Measurements from ENCODE around the gene ZBTB32.

ZBTB32 gene

DNA sequence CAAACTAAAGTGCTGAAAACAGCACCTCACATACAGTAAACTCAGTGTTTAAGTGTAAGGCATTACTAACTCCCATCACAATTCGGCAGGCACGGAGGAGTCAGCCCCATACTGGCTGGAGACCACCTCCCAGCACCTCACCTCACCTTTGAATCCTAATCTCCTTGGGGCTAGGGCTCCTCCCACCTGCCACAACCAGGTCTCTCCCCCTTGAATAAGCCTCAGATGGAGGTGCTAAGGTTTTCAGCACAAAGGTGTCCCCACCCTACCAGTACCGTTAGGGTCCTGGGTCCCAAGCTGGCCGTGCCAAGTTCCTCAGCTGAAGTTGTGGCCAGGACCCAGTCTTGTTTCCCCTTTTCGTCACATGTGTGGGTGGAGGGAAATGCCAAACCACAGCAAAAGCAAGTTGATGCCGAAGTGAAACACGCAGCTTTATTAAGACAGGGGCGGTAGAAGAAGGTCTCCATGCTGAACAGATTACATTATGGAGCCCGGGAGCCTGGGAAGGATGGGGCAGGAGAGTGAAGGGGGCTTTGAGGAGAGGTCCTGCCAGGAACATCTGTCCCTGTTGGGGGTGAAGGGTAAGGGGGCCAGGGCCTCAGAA is 37.9 kb downstream of the ZBTB32 start, which contains the start of gene IGFLR1:
IGFLR1 (minus strand) TSS at position 332 of the 604 bp plus-strand sequence. CDS start 1,272 bp downstream, outside the sequence.
- Histone ChIP-seq H3K9me3 (ENCODE audit: control insufficient read depth, low read length) (no peaks in the 10 kb centered on the region), H3K27me3 (ENCODE audit: control insufficient read depth, insufficient read depth, low read length) (no peaks in the 10 kb centered on the region), H3K4me3 (ENCODE audit: low read length) (no peak within 1 kb of the TSS), H3K9ac (ENCODE audit: low read length) (no peak within 1 kb of the TSS), H3K36me3 (ENCODE audit: control insufficient read depth, insufficient read depth, low read length) (no peaks in the 10 kb centered on the region), H3K4me1 (ENCODE audit: control insufficient read depth, insufficient read depth, low read length) (peaks cover 27% of the 10 kb centered on the region)

GRCh38 chr19:35743640-35744429 is 39.5 kb downstream of the ZBTB32 start:
- no peak overlapping the region for H3K9ac ChIP-seq (ENCODE audit: low read length)
- H3K9me3 ChIP-seq (ENCODE audit: control insufficient read depth, low read length), result no peaks in the 10 kb centered on the region
- no peaks in the 10 kb centered on the region for H3K36me3 ChIP-seq (ENCODE audit: control insufficient read depth, insufficient read depth, low read length)
- H3K27me3 ChIP-seq (ENCODE audit: control insufficient read depth, insufficient read depth, low read length), result no peaks in the 10 kb centered on the region
- peaks cover 33% of the 10 kb centered on the region for H3K4me1 ChIP-seq (ENCODE audit: control insufficient read depth, insufficient read depth, low read length)
- peak overlapping the region; percentile 26 for H3K4me3 ChIP-seq (ENCODE audit: low read length)

DNA sequence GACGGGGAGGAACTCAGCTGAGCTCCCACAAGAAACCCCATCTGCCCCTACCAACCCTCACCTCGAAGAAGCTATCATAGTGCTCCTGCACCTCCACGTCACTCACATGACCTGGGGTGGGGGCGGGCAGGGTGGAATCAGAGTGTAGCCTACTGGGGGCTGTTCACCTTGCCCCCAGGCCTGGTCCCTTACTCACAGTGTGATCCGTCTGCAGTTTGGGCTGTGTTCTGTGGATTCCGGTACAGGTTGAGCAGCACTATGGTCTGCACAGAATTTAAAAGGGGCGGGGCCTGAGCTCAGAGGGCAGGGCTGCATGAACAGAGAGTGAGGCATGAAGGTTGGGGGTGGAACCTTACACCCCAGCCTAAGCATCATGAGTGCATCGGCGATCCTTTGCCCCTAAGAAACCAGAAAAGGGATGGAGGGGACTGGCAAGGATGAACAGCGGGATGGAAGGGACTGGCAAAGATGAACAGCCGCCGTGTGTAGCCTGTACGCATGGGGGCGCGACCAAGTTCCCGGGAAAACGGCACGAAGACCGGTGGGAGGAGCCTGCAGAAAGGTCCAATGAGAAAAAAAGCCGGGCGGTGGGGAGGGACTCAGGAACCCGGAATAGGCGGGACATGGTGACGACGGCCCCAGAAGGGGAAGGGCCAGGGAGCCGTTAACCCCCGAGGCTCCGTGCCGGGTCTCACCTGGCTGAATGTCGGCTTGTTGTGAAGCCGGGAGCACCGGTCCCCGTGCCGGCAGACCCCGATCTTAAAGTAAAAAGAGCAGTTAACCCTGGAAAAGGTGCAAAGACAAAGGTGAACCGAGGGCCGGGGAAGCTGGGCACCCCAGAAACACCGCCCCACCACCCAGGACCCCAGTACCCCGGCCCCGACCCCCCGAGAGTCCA is 40.3 kb downstream of the ZBTB32 start:
- peak overlapping the region; percentile 96 for H3K9ac ChIP-seq (ENCODE audit: low read length)
- H3K4me3 ChIP-seq (ENCODE audit: low read length), result peak overlapping the region; percentile 26
- H3K9me3 ChIP-seq (ENCODE audit: control insufficient read depth, low read length), result no peaks in the 10 kb centered on the region
- H3K36me3 ChIP-seq (ENCODE audit: control insufficient read depth, insufficient read depth, low read length), result no peaks in the 10 kb centered on the region
- no peaks in the 10 kb centered on the region for H3K27me3 ChIP-seq (ENCODE audit: control insufficient read depth, insufficient read depth, low read length)
- H3K4me1 ChIP-seq (ENCODE audit: control insufficient read depth, insufficient read depth, low read length), result peaks cover 37% of the 10 kb centered on the region

- Histone ChIP-seq H3K4me3 (ENCODE audit: low read length) (peak within 1 kb of the TSS; percentile 85), H3K9ac (ENCODE audit: low read length) (peak within 1 kb of the TSS; percentile 96), H3K27me3 (ENCODE audit: control insufficient read depth, insufficient read depth, low read length) (no peaks in the 10 kb centered on the region), H3K4me1 (ENCODE audit: control insufficient read depth, insufficient read depth, low read length) (peaks cover 31% of the 10 kb centered on the region), H3K9me3 (ENCODE audit: control insufficient read depth, low read length) (no peaks in the 10 kb centered on the region), H3K36me3 (ENCODE audit: control insufficient read depth, insufficient read depth, low read length) (no peaks in the 10 kb centered on the region)
These were observed 41.1 kb downstream of the ZBTB32 start, which contains the start of the genes PSENEN and U2AF1L4 for GRCh38 chr19:35745328-35746086. PSENEN (plus strand) TSS chr19:35745651; CDS start chr19:35745931, 280 bp downstream. U2AF1L4 (minus strand) TSS chr19:35745418; CDS start chr19:35745391, 27 bp downstream.

DNA sequence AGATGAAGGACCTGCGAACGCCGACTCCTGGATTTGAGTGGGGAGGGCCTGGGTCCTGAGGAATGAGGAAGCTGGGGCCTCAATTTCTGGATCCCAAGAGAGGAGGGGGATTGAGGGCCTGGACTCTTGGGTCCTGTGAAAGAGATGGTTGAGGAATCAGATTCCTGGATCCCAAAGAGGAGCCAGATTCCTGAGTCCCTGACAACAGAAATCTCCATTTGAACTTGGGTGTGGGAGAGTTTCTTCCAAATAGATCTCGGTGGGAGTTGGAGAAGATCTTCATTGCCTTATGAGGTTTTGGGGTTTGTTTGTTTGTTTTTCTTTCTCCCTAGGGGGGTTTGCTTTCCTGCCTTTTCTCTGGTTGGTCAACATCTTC is 41.7 kb downstream of the ZBTB32 start:
- H3K36me3 ChIP-seq (ENCODE audit: control insufficient read depth, insufficient read depth, low read length), result no peaks in the 10 kb centered on the region
- H3K4me1 ChIP-seq (ENCODE audit: control insufficient read depth, insufficient read depth, low read length), result peaks cover 31% of the 10 kb centered on the region
- no peaks in the 10 kb centered on the region for H3K27me3 ChIP-seq (ENCODE audit: control insufficient read depth, insufficient read depth, low read length)
- H3K9me3 ChIP-seq (ENCODE audit: control insufficient read depth, low read length), result no peaks in the 10 kb centered on the region
- H3K4me3 ChIP-seq (ENCODE audit: low read length), result peak overlapping the region; percentile 85
- peak overlapping the region; percentile 96 for H3K9ac ChIP-seq (ENCODE audit: low read length)

DNA sequence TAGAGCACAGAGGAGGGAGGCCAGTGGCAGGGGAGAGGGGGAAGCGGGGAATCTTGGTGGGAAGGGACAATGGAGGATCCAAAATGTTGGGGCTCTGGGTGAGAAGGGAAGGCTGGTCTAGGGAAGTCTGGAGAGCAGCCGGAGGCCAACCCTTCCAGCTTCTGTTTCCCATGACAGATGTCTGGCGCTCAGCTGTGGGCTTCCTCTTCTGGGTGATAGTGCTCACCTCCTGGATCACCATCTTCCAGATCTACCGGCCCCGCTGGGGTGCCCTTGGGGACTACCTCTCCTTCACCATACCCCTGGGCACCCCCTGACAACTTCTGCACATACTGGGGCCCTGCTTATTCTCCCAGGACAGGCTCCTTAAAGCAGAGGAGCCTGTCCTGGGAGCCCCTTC is 42.2 kb downstream of the ZBTB32 start:
- H3K4me1 ChIP-seq (ENCODE audit: control insufficient read depth, insufficient read depth, low read length), result peaks cover 31% of the 10 kb centered on the region
- H3K36me3 ChIP-seq (ENCODE audit: control insufficient read depth, insufficient read depth, low read length), result no peaks in the 10 kb centered on the region
- H3K9ac ChIP-seq (ENCODE audit: low read length), result peak overlapping the region; percentile 96
- no peaks in the 10 kb centered on the region for H3K27me3 ChIP-seq (ENCODE audit: control insufficient read depth, insufficient read depth, low read length)
- H3K4me3 ChIP-seq (ENCODE audit: low read length), result no peak overlapping the region
- H3K9me3 ChIP-seq (ENCODE audit: control insufficient read depth, low read length), result no peaks in the 10 kb centered on the region

DNA sequence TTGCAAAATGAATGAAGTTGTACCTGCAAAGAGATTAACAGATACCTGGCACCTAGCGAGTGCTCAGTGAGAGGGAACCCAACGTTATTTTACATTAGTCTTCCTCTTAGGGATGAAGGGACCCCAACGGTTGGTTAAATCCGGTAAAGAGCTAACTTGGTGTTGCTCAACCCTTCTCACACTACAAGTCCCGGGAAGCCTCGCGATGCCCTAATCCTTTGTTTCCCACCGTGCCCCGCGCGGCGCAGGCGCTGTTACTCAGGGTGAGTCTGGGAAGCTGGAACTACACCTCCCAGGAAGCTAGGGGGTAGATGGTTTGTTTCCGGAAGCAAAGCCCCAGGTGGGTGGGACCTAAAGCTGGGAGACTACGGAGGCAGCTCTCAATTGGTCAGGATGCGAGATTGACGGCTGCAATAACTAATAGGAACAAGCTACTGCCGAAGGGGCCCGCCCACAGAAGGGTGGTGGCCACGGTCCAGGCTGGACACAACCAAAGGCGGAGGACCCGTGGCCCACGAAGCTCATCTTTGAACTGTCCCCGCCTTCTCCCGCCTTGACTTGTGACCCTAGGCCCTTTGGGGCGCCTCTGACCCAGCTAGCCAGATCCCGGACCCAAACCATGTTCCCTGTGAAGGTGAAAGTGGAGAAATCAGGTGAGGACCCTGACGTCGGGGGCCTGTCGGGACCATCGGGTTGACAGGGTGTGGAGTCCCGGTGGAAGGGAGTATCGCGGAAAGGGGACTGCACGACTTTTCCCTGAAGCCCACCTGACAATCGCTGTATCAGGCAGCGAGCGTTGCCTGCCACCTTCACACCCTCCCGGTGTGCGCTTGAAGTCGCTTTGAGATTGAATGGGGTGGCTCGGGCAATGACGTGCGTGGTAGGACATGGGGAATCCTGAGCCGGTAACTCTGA is 44.0 kb downstream of the ZBTB32 start, which contains the start of gene LIN37:
LIN37 (plus strand) TSS at position 471 of the 915 bp plus-strand sequence; CDS start at position 620, 149 bp downstream.
- Histone ChIP-seq H3K4me3 (ENCODE audit: low read length) (peak within 1 kb of the TSS; percentile 100), H3K4me1 (ENCODE audit: control insufficient read depth, insufficient read depth, low read length) (peaks cover 31% of the 10 kb centered on the region), H3K36me3 (ENCODE audit: control insufficient read depth, insufficient read depth, low read length) (peaks cover 9% of the 10 kb centered on the region), H3K9me3 (ENCODE audit: control insufficient read depth, low read length) (no peaks in the 10 kb centered on the region), H3K9ac (ENCODE audit: low read length) (peak within 1 kb of the TSS; percentile 93), H3K27me3 (ENCODE audit: control insufficient read depth, insufficient read depth, low read length) (no peaks in the 10 kb centered on the region)

- H3K9me3 ChIP-seq (ENCODE audit: control insufficient read depth, low read length), result no peaks in the 10 kb centered on the region
- H3K4me3 ChIP-seq (ENCODE audit: low read length), result no peak overlapping the region
- peaks cover 2% of the 10 kb centered on the region for H3K27me3 ChIP-seq (ENCODE audit: control insufficient read depth, insufficient read depth, low read length)
- H3K9ac ChIP-seq (ENCODE audit: low read length), result no peak overlapping the region
- peaks cover 12% of the 10 kb centered on the region for H3K36me3 ChIP-seq (ENCODE audit: control insufficient read depth, insufficient read depth, low read length)
- H3K4me1 ChIP-seq (ENCODE audit: control insufficient read depth, insufficient read depth, low read length), result peaks cover 26% of the 10 kb centered on the region
These were observed 45.8 kb downstream of the ZBTB32 start for GRCh38 chr19:35750167-35750566.

DNA sequence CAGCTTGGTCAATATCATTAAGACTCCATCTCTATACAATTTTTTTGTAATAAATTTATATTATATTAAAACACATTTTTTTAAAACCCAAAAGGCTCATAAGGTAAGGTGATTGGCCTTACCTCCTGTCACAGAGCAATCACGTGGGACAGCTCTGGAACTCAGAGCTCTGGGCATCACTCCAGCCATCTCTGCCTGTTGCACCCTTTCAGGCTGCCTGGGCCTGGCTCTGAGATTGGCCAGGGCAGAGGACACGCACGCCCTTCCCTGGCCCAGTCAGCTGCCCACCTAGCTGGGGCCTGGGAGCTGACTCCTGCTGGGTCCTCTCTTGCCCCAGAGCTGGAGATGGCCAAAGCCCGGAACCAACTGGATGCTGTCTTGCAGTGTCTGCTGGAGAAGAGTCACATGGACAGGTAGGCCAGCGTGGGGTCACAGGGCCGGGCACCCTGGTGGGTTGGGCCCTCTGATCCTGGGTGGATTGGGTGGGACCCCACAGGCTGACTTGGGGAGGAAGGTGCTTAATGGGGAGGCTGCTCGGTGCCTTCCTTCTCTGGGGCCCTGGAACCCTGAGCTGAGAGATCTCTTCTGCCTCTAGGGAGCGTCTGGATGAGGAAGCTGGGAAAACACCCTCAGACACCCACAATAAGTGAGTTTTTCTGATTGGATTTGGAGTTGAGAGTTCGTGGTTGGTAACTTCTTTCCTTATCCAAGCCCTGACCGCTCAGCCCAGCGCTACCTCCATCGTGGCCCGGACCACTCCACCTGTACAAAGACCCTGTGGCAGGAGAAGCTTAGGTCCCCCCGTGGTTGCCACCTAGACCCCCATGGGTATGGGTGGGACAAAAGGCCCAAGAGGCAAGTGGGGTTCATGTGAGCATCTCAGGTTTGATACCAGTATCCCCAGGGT is 47.7 kb downstream of the ZBTB32 start:
- Histone ChIP-seq H3K9me3 (ENCODE audit: control insufficient read depth, low read length) (no peaks in the 10 kb centered on the region), H3K27me3 (ENCODE audit: control insufficient read depth, insufficient read depth, low read length) (peaks cover 18% of the 10 kb centered on the region), H3K9ac (ENCODE audit: low read length) (no peak overlapping the region), H3K4me1 (ENCODE audit: control insufficient read depth, insufficient read depth, low read length) (peaks cover 35% of the 10 kb centered on the region), H3K4me3 (ENCODE audit: low read length) (no peak overlapping the region), H3K36me3 (ENCODE audit: control insufficient read depth, insufficient read depth, low read length) (peaks cover 12% of the 10 kb centered on the region)
